ENCODE results near the gene SAC3D1.

Gene SAC3D1

DNA sequence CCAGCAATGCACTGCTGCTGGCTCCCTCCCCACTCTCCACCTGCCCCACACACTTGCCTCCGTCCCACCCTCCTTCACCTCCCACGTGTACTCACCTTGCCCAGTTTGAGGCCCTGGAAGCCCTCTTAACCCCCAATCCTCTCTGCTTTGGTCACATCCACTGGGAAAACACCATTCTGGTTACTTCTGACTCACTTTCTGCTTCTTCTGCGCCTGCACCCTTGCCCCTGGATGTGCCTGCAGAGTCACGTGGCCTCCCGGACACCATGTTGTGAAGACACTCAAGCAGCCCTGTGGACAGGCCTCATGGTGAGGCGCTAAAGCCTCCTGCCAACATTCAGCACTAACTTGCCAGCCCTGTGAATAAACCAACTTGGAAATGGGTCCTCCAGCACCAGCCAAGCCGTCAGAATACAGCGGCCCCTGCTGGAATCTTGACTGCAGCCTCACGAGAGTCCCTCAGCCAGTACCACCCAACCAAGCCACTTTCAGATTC lies 20.0 kb downstream of the SAC3D1 start:
- Histone ChIP-seq H3K4me1 (ENCODE audit: control insufficient read depth, insufficient read depth, low read length) (no peaks in the 10 kb centered on the region), H3K36me3 (ENCODE audit: control insufficient read depth, insufficient read depth, low read length) (no peaks in the 10 kb centered on the region), H3K27me3 (ENCODE audit: control insufficient read depth, insufficient read depth, low read length) (no peaks in the 10 kb centered on the region), H3K4me3 (ENCODE audit: low read depth, low read length) (no peak overlapping the region), H3K9me3 (ENCODE audit: control insufficient read depth, insufficient read depth, low read length) (no peaks in the 10 kb centered on the region), H3K9ac (ENCODE audit: low read depth, low read length) (no peak overlapping the region), H3K27ac (ENCODE audit: low read depth, low read length) (no peak overlapping the region)

DNA sequence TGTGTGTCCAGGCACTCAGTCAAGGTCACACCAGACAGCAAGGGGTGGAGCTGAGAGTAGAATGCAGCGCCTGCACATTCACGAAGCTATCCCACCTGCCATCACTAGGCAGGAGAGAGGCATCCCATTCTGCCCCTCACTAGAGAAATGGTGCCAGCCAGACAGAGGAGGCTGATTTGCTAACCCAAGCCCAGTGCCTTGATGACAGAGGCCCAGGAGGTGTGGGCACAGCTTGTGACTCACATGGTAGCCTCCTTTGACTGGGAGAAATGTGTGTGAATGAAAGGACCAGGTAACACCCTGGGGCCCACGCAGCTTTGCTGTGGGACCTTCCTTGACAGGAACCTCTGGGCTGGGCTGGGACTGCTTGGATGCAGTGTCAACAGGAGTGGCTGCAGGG lies 22.5 kb downstream of the SAC3D1 start:
- H3K4me1 ChIP-seq (ENCODE audit: control insufficient read depth, insufficient read depth, low read length) = peaks cover 6% of the 10 kb centered on the region; the same call in 1 of the 2 replicates
- H3K9me3 ChIP-seq (ENCODE audit: control insufficient read depth, insufficient read depth, low read length) = no peaks in the 10 kb centered on the region
- no peak overlapping the region for H3K4me3 ChIP-seq (ENCODE audit: low read depth, low read length)
- no peak overlapping the region for H3K27ac ChIP-seq (ENCODE audit: low read depth, low read length)
- no peaks in the 10 kb centered on the region for H3K36me3 ChIP-seq (ENCODE audit: control insufficient read depth, insufficient read depth, low read length)
- no peak overlapping the region for H3K9ac ChIP-seq (ENCODE audit: low read depth, low read length)
- no peaks in the 10 kb centered on the region for H3K27me3 ChIP-seq (ENCODE audit: control insufficient read depth, insufficient read depth, low read length)

GRCh38 chr11:65064847-65065240 lies 23.8 kb downstream of the SAC3D1 start:
- H3K27ac ChIP-seq (ENCODE audit: low read depth, low read length) = no peak overlapping the region

DNA sequence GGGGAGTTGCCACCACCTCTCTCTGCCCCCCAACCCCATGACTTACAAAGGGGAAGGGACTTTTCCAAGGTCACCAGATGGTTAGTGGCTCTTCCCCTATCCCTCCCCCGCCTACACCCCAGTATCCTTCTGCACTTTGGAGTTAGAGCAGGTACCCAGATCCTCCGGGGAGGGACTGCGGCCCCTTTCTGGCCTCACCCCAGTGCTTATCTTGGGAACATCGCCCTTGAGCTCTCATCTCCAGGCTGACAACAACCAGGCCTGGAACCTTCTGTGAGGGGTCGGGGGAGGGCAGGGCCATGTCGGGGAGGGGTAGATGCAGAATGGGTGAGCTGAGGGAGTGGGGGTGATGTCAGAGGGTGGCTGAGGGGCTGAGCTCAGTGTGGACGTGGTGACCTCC lies 24.8 kb downstream of the SAC3D1 start:
- no peaks in the 10 kb centered on the region for H3K36me3 ChIP-seq (ENCODE audit: control insufficient read depth, insufficient read depth, low read length)
- H3K4me3 ChIP-seq (ENCODE audit: low read depth, low read length) = no peak overlapping the region
- no peak overlapping the region for H3K9ac ChIP-seq (ENCODE audit: low read depth, low read length)
- no peaks in the 10 kb centered on the region for H3K27me3 ChIP-seq (ENCODE audit: control insufficient read depth, insufficient read depth, low read length)
- H3K9me3 ChIP-seq (ENCODE audit: control insufficient read depth, insufficient read depth, low read length) = no peaks in the 10 kb centered on the region
- H3K4me1 ChIP-seq (ENCODE audit: control insufficient read depth, insufficient read depth, low read length) = peaks cover 6% of the 10 kb centered on the region; the same call in 1 of the 2 replicates
- H3K27ac ChIP-seq (ENCODE audit: low read depth, low read length) = no peak overlapping the region

More at GRCh38 chr11:65064847-65065240, 23.8 kb downstream of the SAC3D1 start:
- Histone ChIP-seq H3K27me3 (ENCODE audit: control insufficient read depth, insufficient read depth, low read length) (no peaks in the 10 kb centered on the region), H3K9me3 (ENCODE audit: control insufficient read depth, insufficient read depth, low read length) (no peaks in the 10 kb centered on the region), H3K36me3 (ENCODE audit: control insufficient read depth, insufficient read depth, low read length) (no peaks in the 10 kb centered on the region), H3K4me3 (ENCODE audit: low read depth, low read length) (no peak overlapping the region), H3K9ac (ENCODE audit: low read depth, low read length) (no peak overlapping the region), H3K4me1 (ENCODE audit: control insufficient read depth, insufficient read depth, low read length) (peaks cover 6% of the 10 kb centered on the region; the same call in 1 of the 2 replicates)

DNA sequence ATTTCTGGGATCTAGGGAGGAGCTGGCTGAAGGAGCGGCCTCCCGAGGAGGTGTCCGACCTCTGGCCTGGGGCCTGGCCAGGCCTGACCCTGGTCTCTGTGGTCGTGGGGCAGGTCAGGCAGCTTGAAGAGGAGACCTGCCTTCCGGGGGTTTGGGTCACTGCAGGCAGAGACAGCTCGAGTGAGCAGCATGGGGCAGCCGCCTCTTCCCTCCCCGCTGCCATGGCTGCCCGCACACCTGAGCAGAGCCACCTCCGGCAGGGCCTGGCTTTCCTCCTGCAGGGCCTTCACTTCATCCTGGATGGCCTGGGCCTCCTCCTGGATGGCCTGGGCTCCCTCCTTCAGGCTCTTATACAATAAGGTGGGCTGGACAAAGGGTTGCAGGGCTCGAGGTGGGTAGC lies 25.3 kb downstream of the SAC3D1 start:
- Histone ChIP-seq H3K27ac (ENCODE audit: low read depth, low read length) (peak overlapping the region; percentile 69), H3K27me3 (ENCODE audit: control insufficient read depth, insufficient read depth, low read length) (no peaks in the 10 kb centered on the region), H3K4me1 (ENCODE audit: control insufficient read depth, insufficient read depth, low read length) (peaks cover 6% of the 10 kb centered on the region; the same call in 1 of the 2 replicates), H3K9me3 (ENCODE audit: control insufficient read depth, insufficient read depth, low read length) (no peaks in the 10 kb centered on the region), H3K4me3 (ENCODE audit: low read depth, low read length) (no peak overlapping the region; the same call in 1 of the 2 replicates), H3K36me3 (ENCODE audit: control insufficient read depth, insufficient read depth, low read length) (no peaks in the 10 kb centered on the region), H3K9ac (ENCODE audit: low read depth, low read length) (0 out of 2 replicates have a peak overlapping the region, but pooled peaks have one; percentile 4)

- no peaks in the 10 kb centered on the region for H3K36me3 ChIP-seq (ENCODE audit: control insufficient read depth, insufficient read depth, low read length)
- no peak overlapping the region for H3K9ac ChIP-seq (ENCODE audit: low read depth, low read length)
- H3K4me1 ChIP-seq (ENCODE audit: control insufficient read depth, insufficient read depth, low read length) = peaks cover 6% of the 10 kb centered on the region; the same call in 1 of the 2 replicates
- H3K9me3 ChIP-seq (ENCODE audit: control insufficient read depth, insufficient read depth, low read length) = no peaks in the 10 kb centered on the region
- H3K27me3 ChIP-seq (ENCODE audit: control insufficient read depth, insufficient read depth, low read length) = no peaks in the 10 kb centered on the region
- peak overlapping the region; percentile 69 for H3K27ac ChIP-seq (ENCODE audit: low read depth, low read length)
- H3K4me3 ChIP-seq (ENCODE audit: low read depth, low read length) = no peak overlapping the region; the same call in 1 of the 2 replicates
These were observed 25.8 kb downstream of the SAC3D1 start for GRCh38 chr11:65066805-65067291.

- peak overlapping the region; percentile 69 for H3K27ac ChIP-seq (ENCODE audit: low read depth, low read length)
- no peak overlapping the region for H3K4me3 ChIP-seq (ENCODE audit: low read depth, low read length)
- peaks cover 6% of the 10 kb centered on the region; the same call in 1 of the 2 replicates for H3K4me1 ChIP-seq (ENCODE audit: control insufficient read depth, insufficient read depth, low read length)
- H3K9me3 ChIP-seq (ENCODE audit: control insufficient read depth, insufficient read depth, low read length) = no peaks in the 10 kb centered on the region
- H3K9ac ChIP-seq (ENCODE audit: low read depth, low read length) = no peak overlapping the region
- no peaks in the 10 kb centered on the region for H3K27me3 ChIP-seq (ENCODE audit: control insufficient read depth, insufficient read depth, low read length)
- H3K36me3 ChIP-seq (ENCODE audit: control insufficient read depth, insufficient read depth, low read length) = no peaks in the 10 kb centered on the region
These were observed 26.4 kb downstream of the SAC3D1 start for GRCh38 chr11:65067446-65067845.

- H3K9ac ChIP-seq (ENCODE audit: low read depth, low read length) = no peak overlapping the region
These were observed 28.2 kb downstream of the SAC3D1 start for GRCh38 chr11:65069217-65069616.

DNA sequence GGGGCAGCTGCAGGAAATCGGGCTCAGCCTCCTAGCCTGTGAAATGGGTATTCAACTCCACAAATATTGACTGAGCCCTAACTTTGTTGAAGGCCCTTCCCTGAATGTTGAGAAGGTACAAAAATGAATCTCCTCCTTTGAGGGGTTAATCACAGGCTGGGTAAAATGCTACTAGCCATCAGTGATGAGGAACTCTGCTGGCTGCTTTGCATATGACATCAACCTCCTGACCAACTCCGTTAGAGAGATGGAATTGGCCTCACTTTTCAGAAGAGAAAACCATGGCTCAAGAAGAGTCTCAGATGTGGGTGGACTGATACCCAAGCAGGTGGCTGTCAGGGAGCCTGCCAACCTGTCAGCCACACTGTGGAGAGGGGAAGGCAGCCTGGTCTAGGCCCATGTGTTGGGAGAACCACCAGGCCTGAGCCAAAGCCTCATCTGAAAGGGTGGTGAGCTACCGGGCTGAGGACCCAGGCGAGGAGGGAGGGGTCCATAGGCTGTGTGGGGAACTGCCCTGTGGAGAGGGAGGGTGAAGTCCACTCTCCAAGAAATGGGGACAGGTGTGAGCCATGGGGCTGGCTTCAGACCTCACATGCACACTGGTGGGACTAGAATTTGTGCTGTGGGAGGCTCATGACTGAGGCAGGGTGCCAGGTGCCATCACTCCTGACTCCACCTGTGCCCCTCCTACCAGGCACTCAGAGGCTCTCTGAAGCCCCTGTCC lies 31.1 kb downstream of the SAC3D1 start:
- Histone ChIP-seq H3K27ac (ENCODE audit: low read depth, low read length) (no peak overlapping the region), H3K9ac (ENCODE audit: low read depth, low read length) (no peak overlapping the region), H3K4me1 (ENCODE audit: control insufficient read depth, insufficient read depth, low read length) (no peaks in the 10 kb centered on the region; the same call in 1 of the 2 replicates), H3K27me3 (ENCODE audit: control insufficient read depth, insufficient read depth, low read length) (no peaks in the 10 kb centered on the region), H3K9me3 (ENCODE audit: control insufficient read depth, insufficient read depth, low read length) (no peaks in the 10 kb centered on the region), H3K4me3 (ENCODE audit: low read depth, low read length) (no peak overlapping the region), H3K36me3 (ENCODE audit: control insufficient read depth, insufficient read depth, low read length) (peaks cover 14% of the 10 kb centered on the region)

More at GRCh38 chr11:65069217-65069616, 28.2 kb downstream of the SAC3D1 start:
- no peak overlapping the region for H3K4me3 ChIP-seq (ENCODE audit: low read depth, low read length)
- H3K36me3 ChIP-seq (ENCODE audit: control insufficient read depth, insufficient read depth, low read length) = no peaks in the 10 kb centered on the region
- peaks cover 6% of the 10 kb centered on the region; the same call in 1 of the 2 replicates for H3K4me1 ChIP-seq (ENCODE audit: control insufficient read depth, insufficient read depth, low read length)
- H3K9me3 ChIP-seq (ENCODE audit: control insufficient read depth, insufficient read depth, low read length) = no peaks in the 10 kb centered on the region
- no peak overlapping the region for H3K27ac ChIP-seq (ENCODE audit: low read depth, low read length)
- H3K27me3 ChIP-seq (ENCODE audit: control insufficient read depth, insufficient read depth, low read length) = no peaks in the 10 kb centered on the region

DNA sequence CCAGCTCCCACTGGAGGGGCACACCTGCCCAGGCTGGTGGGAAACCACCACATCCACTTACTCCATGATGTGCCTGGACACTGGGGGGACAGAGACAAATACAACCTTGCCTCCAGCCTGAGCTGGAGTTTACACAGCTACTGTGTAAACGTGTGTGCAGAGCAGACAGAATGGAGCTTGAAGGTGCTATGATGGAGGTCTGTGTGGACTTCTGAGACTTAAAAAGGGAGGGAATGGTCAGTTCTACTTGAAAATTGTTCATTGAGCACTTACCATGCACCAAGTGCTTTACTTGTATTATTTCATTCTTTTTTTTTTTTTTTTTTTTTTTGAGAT lies 31.6 kb downstream of the SAC3D1 start:
- Histone ChIP-seq H3K27ac (ENCODE audit: low read depth, low read length) (no peak overlapping the region), H3K4me1 (ENCODE audit: control insufficient read depth, insufficient read depth, low read length) (no peaks in the 10 kb centered on the region; the same call in 1 of the 2 replicates), H3K4me3 (ENCODE audit: low read depth, low read length) (no peak overlapping the region), H3K9ac (ENCODE audit: low read depth, low read length) (no peak overlapping the region), H3K36me3 (ENCODE audit: control insufficient read depth, insufficient read depth, low read length) (peaks cover 19% of the 10 kb centered on the region), H3K27me3 (ENCODE audit: control insufficient read depth, insufficient read depth, low read length) (no peaks in the 10 kb centered on the region), H3K9me3 (ENCODE audit: control insufficient read depth, insufficient read depth, low read length) (no peaks in the 10 kb centered on the region)

GRCh38 chr11:65077451-65077850 lies 36.4 kb downstream of the SAC3D1 start:
- H3K9me3 ChIP-seq (ENCODE audit: control insufficient read depth, insufficient read depth, low read length) = no peaks in the 10 kb centered on the region
- H3K27me3 ChIP-seq (ENCODE audit: control insufficient read depth, insufficient read depth, low read length) = no peaks in the 10 kb centered on the region
- no peaks in the 10 kb centered on the region for H3K4me1 ChIP-seq (ENCODE audit: control insufficient read depth, insufficient read depth, low read length)
- peaks cover 57% of the 10 kb centered on the region for H3K36me3 ChIP-seq (ENCODE audit: control insufficient read depth, insufficient read depth, low read length)
- H3K9ac ChIP-seq (ENCODE audit: low read depth, low read length) = no peak overlapping the region
- no peak overlapping the region for H3K27ac ChIP-seq (ENCODE audit: low read depth, low read length)
- H3K4me3 ChIP-seq (ENCODE audit: low read depth, low read length) = no peak overlapping the region
